Skin of body (tissue), 3 donors: ENCODE data around the gene TFRC. TPM values are rescaled to one million over a fixed set of nuclear protein-coding genes. Genes with fewer than 3 reads are reported as not detected.
"Not testable (repeated sequence)": the region's sequence is repeated elsewhere in the genome, so short reads cannot be mapped to it uniquely, and the experiment has no call there.

ENCODE experiments used
- DNase-seq: peaks from one replicate; lab custom pipeline; 2025; lab: John Stamatoyannopoulos, UW
- small RNA-seq: library from RNA; depleted of rRNA; stranded (forward); fragments of <200 nt; gene quantifications from one replicate; pipeline ENCODE3, GENCODE V24; 2014; ENCODE audit warnings: low replicate concordance
- total RNA-seq: library from RNA; depleted of rRNA; stranded (reverse); fragments of >200 nt; gene quantifications from one replicate; pipeline ENCODE4 v1.2.3, GENCODE V29; 2014

TFRC gene
- total RNA-seq, 1 donor from 2014 or later: 115 TPM

DNA sequence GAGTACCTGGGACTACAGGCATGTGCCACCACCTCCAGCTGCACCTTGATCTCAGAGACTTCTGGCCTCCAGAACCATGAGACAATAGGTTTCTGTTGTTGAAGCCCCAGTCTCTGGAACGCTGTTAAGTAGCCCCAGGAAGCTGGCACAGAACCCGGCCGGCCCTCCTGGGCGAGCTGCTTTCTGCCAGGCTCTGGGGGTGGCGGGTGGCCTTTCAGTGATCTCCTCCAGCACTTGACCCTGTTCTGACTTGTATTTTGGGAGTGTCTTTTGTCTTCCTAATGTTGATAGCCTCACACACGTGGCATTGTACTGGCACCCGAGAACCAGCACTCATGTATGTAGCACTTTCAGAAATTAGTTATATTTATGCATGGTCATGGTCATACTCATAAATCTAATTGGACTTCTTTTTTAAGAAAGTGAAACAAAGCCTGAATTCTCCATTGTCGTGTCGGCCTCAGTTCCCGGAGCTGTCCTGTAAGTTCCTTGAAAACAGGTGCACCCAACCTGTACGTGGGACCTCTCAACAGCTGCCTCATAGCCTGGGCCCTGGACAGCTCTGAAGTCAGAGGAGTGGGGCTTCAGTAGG lies 74.0 kb downstream of the TFRC start:
- DNase-seq: no peak

GRCh38 chr3:196005338-196005737 lies 76.6 kb downstream of the TFRC start:
- DNase-seq: not testable (repeated sequence)

DNA sequence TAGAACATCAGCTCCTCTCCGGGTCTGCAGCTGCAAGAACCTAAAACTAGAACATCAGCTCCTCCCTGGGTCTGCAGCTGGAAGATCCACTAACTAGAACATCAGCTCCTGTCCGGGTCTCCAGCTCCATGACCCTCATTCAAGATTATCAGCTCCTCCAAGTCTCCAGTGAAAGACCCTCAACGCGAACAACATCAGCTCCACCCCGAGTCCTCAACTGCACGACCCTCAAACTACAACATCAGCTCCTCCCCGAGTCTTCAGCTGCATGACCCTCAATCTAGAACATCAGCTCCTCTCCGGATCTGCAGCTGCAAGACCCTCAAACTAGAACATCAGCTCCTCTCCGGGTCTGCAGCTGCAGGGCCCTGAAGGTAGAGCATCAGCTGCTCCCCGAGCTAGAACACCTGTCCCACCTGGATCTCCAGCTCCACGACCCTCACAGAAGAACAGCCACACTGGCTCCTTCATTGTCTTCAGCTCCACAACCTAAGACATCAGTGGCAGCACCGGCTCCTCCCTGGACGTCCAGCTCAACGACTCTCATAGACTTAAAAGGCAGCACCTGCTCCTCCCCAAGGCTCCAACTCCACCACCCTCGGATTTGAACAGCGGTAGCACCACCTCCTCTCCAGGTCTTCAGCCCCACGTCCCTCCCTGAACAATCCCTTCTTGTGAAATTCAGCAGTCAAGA lies 77.4 kb downstream of the TFRC start:
- not testable (repeated sequence) for DNase-seq

- DNase-seq: no peak
Observed at GRCh38 chr3:196003611-196004010, 78.3 kb downstream of the TFRC start.

- DNase-seq: not testable (repeated sequence)
Observed at GRCh38 chr3:196002721-196003120, 79.2 kb downstream of the TFRC start.

DNA sequence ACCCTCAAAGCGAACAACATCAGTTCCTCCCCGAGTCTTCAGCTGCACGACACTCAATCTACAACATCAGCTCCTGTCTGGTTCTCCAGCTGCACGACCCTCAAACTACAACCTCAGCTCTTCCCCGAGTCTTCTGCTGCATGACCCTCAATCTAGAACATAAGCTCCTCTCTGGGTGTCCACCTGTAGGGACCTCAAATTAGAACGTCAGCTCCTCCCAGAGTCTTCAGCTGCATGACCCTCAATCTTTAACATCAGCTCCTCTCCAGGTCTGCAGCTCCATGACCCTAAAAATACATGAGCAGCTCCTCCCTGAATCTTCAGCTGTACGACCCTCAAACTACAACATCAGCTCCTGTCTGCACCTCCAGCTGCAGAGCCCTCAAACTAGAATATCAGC lies 80.7 kb downstream of the TFRC start:
- DNase-seq: not testable (repeated sequence)

DNA sequence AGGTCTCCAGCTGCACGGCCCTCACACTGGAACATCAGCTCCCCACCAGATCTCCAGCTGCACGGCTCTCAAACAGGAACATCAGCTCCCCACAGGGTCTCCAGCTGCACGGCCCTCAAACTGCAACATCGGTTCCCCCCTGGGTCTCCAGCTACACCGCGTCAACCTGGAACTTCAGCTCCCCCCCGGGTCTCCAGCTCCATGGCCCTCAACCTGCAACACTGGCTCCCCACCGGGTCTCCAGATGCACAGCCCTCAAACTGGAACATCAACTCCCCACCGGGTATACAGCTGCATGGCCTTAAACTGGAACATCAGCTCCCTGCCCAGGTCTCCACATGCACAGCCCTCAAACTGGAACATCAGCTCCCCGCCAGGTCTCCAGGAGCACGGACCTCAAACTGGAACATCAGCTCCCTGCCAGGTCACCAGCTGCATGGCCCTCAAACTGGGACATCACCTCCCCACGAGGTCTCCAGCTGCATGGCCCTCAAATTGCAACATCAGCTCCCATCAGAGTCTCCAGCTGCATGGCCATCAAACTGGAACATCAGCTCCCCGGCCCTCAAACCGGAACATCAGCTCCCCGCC lies 81.4 kb downstream of the TFRC start:
- DNase-seq: not testable (repeated sequence)

- DNase-seq: no peak
Observed at GRCh38 chr3:195999896-196000295, 82.0 kb downstream of the TFRC start.

Small RNA genes lying within 50 kb of the gene (small RNA-seq; reads per million reads assigned to genes)
- gene RNU7-18P: not detected

Other genes with a start within 250 kb of the TFRC start
- gene TNK2, start 173.5 kb downstream of the TFRC start, total RNA-seq: 17.4 TPM
- not detected for gene ZDHHC19, start 129.3 kb upstream of the TFRC start, total RNA-seq
- 0.49 TPM for gene SLC51A, start 134.4 kb upstream of the TFRC start, total RNA-seq
- gene PCYT1A, start 205.6 kb upstream of the TFRC start, total RNA-seq: 42.2 TPM
- 5.7 TPM for gene DYNLT2B, start 236.2 kb upstream of the TFRC start, total RNA-seq